HG03095 (cell line): ENCODE measurements around the gene MAIP1.

Experiments used
- ATAC-seq: cut with Tn5 transposase; IDR thresholded peaks from one replicate; pipeline ENCODE4 v1.9.1; 2021; ENCODE audit warnings: moderate library complexity; ENCODE audit not compliant: unreplicated experiment

Gene MAIP1

DNA sequence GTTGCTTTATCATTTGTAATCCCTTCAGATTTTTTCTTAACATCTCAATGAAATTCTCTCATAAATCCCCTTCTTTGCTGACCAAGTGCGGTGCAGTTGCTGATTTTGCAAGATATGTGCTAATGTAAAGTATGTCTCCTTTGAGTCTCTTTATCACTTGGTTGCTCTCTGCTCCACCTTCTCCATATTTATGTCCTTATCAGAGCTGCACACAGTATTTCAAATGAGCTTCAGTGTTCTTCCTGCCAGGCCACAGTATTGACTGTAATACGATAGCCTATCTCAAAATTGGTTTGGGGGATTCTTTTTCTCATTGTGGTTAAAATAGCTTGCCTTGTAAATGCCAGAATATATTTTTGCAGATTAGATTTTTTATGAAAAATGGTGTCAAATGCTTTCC, 32.2 kb downstream of the MAIP1 start:
- no peak for ATAC-seq

DNA sequence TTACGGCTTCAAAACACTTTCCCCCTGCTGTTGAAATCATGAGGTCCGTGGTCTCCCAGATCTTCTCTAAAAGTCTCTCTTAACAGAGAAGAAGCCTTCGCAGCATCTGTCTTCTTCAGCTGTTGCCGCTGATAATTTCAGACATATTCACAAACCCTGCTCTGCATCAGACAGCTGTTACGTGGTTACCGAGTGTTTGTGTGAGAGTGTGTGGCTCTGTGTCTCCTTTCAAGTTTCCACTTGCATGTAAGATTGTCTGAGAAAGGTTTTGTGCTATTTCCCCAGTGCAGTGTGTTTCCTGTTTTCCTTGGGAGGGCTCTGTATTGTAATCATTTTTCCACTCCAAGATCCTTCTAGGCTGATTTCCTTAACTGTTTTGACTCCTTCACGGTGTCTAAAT, 32.8 kb downstream of the MAIP1 start:
- no peak for ATAC-seq

DNA sequence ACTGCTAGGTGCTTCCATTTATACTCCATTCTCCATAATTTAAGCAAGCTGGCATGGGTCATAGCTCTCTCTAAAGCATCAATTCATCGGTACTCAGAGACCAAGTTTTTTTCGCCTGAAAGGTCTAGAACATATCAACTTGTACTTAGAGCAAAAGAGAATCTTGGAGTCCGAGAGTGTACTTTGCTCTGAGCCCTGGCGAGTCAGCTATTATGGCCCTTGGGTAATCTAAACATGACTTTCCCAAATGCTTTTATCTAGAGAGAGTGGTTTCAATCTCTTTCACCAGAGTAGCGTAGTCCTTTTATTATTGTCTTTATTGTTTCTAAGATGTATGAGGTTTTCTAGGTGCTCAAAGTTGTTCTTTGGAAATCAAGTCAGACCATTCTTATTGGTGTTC, 34.4 kb downstream of the MAIP1 start:
- ATAC-seq = no peak

DNA sequence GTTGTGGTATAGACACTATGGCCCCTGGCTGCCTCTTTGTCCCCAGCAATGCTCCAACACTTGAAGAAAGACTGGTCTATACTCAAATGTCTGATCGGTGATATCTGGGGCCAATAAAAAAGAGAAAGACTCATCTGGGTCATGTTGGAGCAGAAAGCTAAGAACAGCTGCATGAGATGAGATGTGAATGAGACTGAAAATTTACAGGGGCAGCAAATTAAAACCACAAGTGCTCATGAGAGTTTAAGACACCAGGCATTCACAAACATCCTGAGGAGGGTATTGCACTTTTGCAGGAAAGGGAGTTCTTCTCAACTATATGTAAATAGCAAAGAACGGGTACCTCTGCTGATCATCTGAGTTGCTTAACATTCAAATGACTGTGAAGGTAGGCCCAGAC, 36.3 kb downstream of the MAIP1 start:
- no peak for ATAC-seq

DNA sequence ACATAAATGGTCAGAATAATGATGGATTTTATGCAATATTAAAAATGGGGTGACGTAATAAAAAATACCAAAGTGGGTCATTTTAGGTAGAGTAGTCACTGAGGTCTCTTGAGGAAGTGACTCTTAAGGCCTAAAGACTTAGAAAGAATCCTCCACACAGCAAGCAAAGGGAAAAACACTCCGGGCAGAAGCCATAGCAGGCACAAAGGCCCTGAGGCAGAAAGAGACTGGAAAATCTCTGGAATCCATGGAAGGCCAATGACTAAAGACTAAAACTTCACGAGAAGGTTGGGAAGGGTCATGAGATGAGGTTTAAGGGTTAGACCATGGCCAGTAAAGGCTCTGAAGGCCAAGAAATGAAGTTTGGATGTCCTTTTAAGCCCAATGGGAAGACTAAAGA, 36.9 kb downstream of the MAIP1 start:
- ATAC-seq = no peak

DNA sequence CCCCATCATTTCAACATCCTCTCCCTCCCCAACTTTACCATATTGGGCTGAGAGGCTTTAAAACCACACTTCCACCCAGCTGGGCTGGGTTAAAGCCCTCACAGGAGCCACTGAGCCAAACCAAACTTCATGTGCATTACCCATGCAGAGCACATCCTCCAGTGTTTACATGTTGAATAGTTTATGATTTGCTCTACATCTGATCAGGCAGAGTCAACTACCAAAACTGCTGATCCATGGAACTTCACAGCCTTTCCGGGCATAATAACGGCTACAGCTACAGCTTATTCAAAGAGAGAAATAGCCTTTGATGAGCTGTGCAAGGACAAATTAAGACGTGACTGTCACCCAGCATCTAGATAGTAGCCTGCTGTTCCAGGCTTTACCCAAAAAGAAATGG, 39.0 kb downstream of the MAIP1 start:
- ATAC-seq = no peak

DNA sequence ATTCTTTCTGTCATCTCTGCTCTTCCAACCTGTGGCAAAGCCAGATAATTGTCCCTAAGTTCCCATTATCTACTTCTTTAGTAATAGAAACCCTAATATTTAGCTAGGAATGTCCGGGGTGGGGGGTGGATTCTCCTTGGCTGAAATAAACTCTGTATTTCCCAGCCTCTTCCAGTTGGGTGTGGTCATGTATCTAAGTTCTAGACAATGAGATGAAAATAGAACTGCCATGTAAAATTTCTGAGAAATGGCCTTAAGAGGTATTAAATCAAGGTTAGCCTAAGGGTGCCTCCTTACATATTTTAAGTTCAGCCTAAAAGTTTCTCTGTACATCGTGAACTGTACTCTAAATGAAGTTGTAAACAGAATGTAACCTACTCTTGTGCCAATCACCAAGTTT, 39.5 kb downstream of the MAIP1 start:
- ATAC-seq = no peak

DNA sequence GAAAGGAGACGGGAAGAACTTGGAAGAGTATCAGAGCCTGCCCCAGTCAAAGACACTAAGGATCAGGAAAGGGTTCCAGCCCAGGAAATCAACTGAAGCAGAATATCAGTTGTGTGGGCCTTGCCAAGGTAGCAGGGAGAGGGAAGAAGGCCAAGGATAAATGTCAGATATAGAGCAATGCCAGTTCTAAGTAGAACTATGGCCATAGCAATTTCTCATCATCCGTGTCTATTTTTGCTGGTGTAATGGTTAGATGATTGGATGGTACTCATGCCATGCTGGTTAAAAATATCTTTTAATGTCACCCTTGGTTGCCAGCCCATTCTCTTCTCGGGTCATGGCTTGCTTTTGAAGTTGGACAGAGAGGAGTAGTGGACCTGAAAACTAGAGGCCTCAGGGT, 41.9 kb downstream of the MAIP1 start:
- no peak for ATAC-seq

DNA sequence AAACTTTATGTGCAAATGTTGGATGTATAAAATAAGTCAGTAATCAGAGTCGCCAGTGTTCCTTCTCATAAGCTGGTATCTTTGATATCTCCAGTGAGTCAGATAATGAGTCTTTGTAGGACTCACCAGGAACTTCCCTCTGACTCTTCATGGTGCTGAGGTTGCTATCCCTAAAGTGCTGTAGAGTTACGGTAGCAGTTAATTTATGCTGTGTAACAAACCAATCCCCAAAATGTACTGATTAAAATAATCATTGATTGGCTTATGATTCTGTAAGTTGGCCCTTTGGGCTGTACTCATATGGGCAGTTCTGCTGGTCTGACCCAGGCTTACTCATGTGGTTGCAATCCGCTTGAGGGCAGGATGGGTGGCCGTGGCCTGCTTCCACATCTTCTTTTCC, 43.8 kb downstream of the MAIP1 start:
- ATAC-seq = no peak

DNA sequence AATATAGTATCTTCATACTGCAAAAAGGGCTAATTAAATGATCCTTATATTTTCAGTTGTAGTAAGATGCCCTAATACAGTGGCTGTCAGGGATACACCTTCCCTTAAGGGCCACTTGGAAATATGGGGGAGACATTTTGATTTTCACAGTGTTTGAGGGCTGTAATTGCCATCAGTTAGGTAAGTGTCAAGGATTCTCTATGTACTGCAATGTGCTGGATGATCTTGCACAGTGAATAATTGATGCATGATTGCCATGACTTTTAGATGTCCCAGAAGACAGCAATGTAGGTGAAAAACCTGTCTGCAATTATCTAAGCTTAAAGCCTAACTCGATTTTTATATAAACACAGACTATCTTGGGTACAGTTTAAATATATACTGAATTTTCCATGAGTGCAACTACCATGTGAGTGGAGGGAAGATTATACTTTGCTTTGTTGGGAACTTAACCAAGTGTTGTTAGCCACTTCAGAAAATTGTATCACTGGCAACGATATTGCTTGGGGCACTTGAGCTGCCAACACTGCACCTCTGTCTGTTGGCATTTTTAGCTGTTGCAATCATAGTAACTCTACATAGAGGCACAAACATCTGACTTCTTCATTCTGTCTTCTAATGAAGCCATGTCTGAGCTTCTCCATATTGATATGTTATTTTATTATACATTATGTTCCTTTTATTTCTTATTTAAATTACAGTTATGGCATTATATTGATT, 45.2 kb downstream of the MAIP1 start:
- ATAC-seq = no peak

DNA sequence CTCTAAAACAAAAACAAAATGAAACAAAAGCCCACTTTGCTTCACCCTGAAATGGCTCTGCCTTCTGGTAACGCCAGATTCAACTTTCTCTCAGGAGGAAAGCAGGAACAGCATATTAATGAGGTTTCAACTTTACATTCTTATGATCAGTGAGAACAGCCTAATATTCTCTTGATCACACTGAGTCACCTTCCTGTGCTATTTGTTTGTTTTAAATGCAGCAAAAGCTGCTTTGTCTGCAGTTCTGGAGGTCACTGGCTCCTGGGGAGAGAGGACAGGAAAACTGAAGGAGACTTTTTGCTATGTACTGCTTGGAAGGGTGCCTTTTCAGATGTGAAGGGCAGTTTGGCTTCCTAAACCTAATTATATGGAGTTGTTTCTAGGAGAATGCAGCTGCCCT, 48.1 kb downstream of the MAIP1 start:
- ATAC-seq = no peak

DNA sequence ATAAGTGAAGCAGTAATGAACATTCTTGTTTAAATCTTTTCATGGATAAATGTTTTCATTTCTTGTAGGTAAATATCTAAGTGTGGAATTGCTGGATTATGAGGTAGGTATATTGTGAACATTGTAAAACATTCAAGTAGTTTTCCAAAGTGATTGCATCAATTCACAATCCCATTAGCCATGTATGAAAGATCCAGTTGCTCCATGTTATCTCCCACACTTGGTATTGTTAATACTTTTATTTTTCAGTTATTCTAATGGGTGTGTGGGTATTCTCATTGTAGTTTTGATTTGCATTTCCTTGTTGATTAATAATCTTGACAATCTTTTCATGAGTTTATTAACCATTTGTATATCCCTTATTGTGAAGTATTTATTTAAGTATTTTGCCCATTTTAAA, 50.3 kb downstream of the MAIP1 start:
- no peak for ATAC-seq

DNA sequence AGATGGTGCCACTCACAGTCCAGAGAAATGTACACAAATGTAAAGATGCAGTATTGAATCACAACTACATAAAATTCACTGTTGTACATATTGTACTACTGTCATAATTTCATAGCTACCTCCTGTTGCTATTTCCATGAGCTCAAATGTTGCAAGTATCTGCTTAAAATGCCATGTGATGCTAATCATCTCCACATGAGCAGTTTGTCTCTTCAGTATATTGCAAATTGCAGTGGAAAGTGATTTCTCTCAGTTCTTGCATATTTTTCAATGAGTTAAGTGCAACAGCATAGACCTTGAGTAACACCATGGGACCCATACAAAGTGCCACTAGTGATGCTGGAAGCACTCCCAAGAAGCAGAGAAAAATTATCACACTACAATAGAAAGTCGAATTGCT, 51.9 kb downstream of the MAIP1 start:
- no peak for ATAC-seq

DNA sequence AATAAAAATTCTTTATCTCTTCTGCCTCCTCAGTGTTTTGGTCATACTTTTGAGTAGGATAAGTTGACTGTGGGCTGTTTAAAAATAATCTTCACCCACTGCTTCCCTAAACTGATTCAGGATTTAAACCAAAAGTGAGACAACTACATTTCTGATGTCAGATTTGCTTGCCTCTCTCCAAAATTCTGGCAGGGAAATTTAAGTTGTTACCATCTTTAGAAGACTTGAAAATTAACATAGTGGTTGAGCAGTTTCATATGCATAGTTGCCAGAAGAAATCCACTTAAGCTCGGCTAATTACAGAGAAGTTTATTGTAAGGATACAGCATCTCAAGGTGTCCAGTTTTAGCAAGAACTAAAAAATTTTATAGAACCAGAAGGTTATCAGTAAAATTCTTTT, 57.0 kb downstream of the MAIP1 start:
- ATAC-seq = no peak
